ENCODE data around the gene SPEG.

DNA sequence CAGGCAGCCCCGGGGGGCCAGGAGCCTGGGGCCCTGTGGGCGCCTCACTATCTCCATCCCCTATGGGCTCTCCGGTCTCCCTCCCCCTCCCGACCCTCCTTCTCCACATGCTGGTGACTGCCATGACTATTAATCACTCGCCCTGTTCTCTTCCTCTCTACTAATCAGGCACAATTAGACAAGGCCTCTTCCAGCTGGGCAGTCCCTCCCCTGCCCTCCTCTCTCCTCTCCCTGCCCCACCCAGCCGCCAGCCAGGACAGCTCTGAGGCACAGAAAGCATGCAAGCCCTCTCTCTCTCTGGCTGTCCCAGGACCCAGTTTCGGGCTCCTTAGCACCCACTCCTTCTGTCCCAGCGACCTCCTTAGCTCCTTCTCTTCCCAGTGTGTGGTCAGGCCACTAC lies 85.4 kb downstream of the SPEG start:
- TF ChIP-seq, protein P1, sequence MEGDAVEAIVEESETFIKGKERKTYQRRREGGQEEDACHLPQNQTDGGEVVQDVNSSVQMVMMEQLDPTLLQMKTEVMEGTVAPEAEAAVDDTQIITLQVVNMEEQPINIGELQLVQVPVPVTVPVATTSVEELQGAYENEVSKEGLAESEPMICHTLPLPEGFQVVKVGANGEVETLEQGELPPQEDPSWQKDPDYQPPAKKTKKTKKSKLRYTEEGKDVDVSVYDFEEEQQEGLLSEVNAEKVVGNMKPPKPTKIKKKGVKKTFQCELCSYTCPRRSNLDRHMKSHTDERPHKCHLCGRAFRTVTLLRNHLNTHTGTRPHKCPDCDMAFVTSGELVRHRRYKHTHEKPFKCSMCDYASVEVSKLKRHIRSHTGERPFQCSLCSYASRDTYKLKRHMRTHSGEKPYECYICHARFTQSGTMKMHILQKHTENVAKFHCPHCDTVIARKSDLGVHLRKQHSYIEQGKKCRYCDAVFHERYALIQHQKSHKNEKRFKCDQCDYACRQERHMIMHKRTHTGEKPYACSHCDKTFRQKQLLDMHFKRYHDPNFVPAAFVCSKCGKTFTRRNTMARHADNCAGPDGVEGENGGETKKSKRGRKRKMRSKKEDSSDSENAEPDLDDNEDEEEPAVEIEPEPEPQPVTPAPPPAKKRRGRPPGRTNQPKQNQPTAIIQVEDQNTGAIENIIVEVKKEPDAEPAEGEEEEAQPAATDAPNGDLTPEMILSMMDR (conservative IDR thresholded peaks at IDR 0.05; ENCODE audit: low read depth, low read length) = no peak
- TF ChIP-seq EZH2phosphoT487 (IDR thresholded peaks at IDR 0.05; ENCODE audit: borderline replicate concordance, low read length) (no peak), EZH2 (IDR thresholded peaks at IDR 0.05; ENCODE audit: low read length, unreplicated experiment) (no peak)

Measured in PC-3 (cell line).